ENCODE measurements around the gene IPO4. TPM values are rescaled to one million over a fixed set of nuclear protein-coding genes. Genes with fewer than 3 reads are reported as not detected.

IPO4 gene
- total RNA-seq, 4 donors from 2014 or later = 32.9 to 55.1 (median 40.4) TPM

- 83 to 84% methylated on average over 7 of the region's 7 CpGs for WGBS, 2 donors
- no peaks in the 10 kb centered on the region for H3K9me3 ChIP-seq
- H3K27me3 ChIP-seq = no peaks in the 10 kb centered on the region
- intact Hi-C loops (cut with DNase I) = no loop called here
- H3K27ac ChIP-seq = peak overlapping the region; percentile 91 to 99 (median 96)
- H3K36me3 ChIP-seq = peaks cover 6 to 44% (median 16%) of the 10 kb centered on the region in 3 donors
- DNase-seq = no peak
- TF ChIP-seq, protein P1, sequence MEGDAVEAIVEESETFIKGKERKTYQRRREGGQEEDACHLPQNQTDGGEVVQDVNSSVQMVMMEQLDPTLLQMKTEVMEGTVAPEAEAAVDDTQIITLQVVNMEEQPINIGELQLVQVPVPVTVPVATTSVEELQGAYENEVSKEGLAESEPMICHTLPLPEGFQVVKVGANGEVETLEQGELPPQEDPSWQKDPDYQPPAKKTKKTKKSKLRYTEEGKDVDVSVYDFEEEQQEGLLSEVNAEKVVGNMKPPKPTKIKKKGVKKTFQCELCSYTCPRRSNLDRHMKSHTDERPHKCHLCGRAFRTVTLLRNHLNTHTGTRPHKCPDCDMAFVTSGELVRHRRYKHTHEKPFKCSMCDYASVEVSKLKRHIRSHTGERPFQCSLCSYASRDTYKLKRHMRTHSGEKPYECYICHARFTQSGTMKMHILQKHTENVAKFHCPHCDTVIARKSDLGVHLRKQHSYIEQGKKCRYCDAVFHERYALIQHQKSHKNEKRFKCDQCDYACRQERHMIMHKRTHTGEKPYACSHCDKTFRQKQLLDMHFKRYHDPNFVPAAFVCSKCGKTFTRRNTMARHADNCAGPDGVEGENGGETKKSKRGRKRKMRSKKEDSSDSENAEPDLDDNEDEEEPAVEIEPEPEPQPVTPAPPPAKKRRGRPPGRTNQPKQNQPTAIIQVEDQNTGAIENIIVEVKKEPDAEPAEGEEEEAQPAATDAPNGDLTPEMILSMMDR (IDR thresholded peaks at IDR 0.05) = no peak
- no peak for TF ChIP-seq POLR2A (IDR thresholded peaks at IDR 0.05)
- peaks cover 18 to 64% (median 20%) of the 10 kb centered on the region in 3 donors for H3K4me1 ChIP-seq
- peak overlapping the region; percentile 72 to 100 (median 88) for H3K4me3 ChIP-seq
Observed at GRCh38 chr14:24194186-24194872, 5.7 kb upstream of the IPO4 start.

DNA sequence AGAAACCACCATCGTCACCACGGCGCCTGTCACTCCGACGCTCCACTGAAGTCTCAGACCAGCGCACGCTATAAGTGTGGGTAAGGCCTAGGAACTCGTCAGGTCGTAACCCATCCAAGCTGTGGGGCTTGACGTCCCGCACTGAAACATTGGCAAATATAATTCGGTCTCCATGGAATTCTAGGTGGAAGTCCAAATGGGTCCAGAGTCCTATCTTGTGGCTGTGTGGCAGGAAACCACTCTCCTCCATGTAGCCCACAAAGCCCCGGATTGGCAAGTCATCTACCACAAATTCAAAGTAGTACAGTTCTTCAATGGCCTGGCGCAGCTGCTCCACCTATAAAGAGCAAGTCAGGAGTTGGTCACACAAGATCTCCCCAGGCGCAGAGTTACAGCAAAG is 4.3 kb upstream of the IPO4 start:
- 89 to 93% methylated on average over 15 of the region's 15 CpGs for WGBS, 2 donors
- H3K36me3 ChIP-seq = peaks cover 6 to 37% (median 16%) of the 10 kb centered on the region in 3 donors
- DNase-seq = no peak
- H3K27me3 ChIP-seq = no peaks in the 10 kb centered on the region
- no peak overlapping the region for H3K4me3 ChIP-seq
- H3K4me1 ChIP-seq = peaks cover 21 to 66% (median 26%) of the 10 kb centered on the region in 3 donors
- H3K9me3 ChIP-seq = no peaks in the 10 kb centered on the region
- H3K27ac ChIP-seq = no peak overlapping the region
- no peak for TF ChIP-seq POLR2A (IDR thresholded peaks at IDR 0.05)
- TF ChIP-seq, protein P1 (IDR thresholded peaks at IDR 0.05) = no peak
- intact Hi-C loops (cut with DNase I) = no loop called here

- WGBS, 2 donors = 85 to 90% methylated on average over 7 to 8 of the region's 10 CpGs
Observed at GRCh38 chr14:24190416-24190815, 1.8 kb upstream of the IPO4 start.

DNA sequence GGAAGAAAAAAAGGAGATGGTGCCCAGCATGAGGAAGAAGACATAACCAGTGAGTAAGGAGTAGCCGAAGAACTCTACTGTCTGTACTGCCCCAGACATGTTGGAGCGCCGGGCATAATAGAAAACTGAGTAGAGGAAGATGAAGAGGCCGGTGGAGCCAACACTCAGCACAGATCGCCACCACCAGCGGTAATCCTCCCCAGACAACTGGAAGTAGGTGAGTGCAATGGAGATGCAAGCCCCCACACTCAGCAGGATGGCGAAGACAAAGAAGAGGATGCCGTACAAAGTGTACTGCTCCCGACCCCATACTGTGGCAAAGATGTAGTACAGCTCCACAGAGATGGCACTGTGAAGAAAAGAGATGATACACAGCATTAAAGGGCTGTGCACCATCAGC is 844 bp upstream of the IPO4 start:
- H3K27ac ChIP-seq = peak overlapping the region in 1 of 4 donors; percentile 87
- H3K27me3 ChIP-seq = no peaks in the 10 kb centered on the region
- H3K36me3 ChIP-seq = peaks cover 18 to 67% (median 20%) of the 10 kb centered on the region in 3 donors
- 87 to 91% methylated on average over 8 to 9 of the region's 9 CpGs for WGBS, 2 donors
- no peaks in the 10 kb centered on the region for H3K9me3 ChIP-seq
- intact Hi-C loops (cut with DNase I) = no loop called here
- no peak overlapping the region for H3K4me3 ChIP-seq
- peaks cover 5 to 49% (median 19%) of the 10 kb centered on the region in 3 donors for H3K4me1 ChIP-seq
- TF ChIP-seq, protein P1 (IDR thresholded peaks at IDR 0.05) = no peak
- no peak for TF ChIP-seq POLR2A (IDR thresholded peaks at IDR 0.05)
- no peak for DNase-seq

More at GRCh38 chr14:24190416-24190815, 1.8 kb upstream of the IPO4 start:
- Histone ChIP-seq H3K27me3 (no peaks in the 10 kb centered on the region), H3K36me3 (peaks cover 16 to 58% (median 16%) of the 10 kb centered on the region in 3 donors), H3K27ac (no peak overlapping the region), H3K4me1 (peaks cover 12 to 55% (median 24%) of the 10 kb centered on the region in 3 donors), H3K4me3 (no peak overlapping the region), H3K9me3 (no peaks in the 10 kb centered on the region)
- TF ChIP-seq, protein P1 (IDR thresholded peaks at IDR 0.05) = no peak
- no peak for TF ChIP-seq POLR2A (IDR thresholded peaks at IDR 0.05)
- no peak for DNase-seq
- intact Hi-C loops (cut with DNase I) = no loop called here

- DNase-seq = no peak
- Histone ChIP-seq H3K27me3 (no peaks in the 10 kb centered on the region), H3K27ac (peak overlapping the region in 3 of 4 donors; percentile 26 to 87 (median 80)), H3K36me3 (peaks cover 22 to 72% (median 24%) of the 10 kb centered on the region in 3 donors), H3K4me3 (peak overlapping the region in 3 of 4 donors; percentile 74 to 86 (median 82)), H3K9me3 (no peaks in the 10 kb centered on the region), H3K4me1 (peaks cover 3 to 45% (median 15%) of the 10 kb centered on the region in 3 donors)
- intact Hi-C loops (cut with DNase I) = no loop called here
- TF ChIP-seq, protein P1 (IDR thresholded peaks at IDR 0.05) = no peak
- TF ChIP-seq POLR2A (IDR thresholded peaks at IDR 0.05) = no peak
- WGBS, 2 donors = 0% methylated on average over 3 of the region's 3 CpGs
Observed at GRCh38 chr14:24189059-24189375, 401 bp upstream of the IPO4 start.
